Bone marrow (tissue), 2 donors: ENCODE measurements around the gene FRMD4A.

Experiments
- DNase-seq, 2 donors: peaks; one replicate each; lab custom pipeline; 2025; lab: John Stamatoyannopoulos, UW

The FRMD4A gene

GRCh38 chr10:14186245-14186644 is 144.5 kb downstream of the FRMD4A start:
- no peak for DNase-seq

- no peak for DNase-seq
Observed at GRCh38 chr10:14185316-14186045, 145.2 kb downstream of the FRMD4A start.

GRCh38 chr10:14184841-14185315 is 145.8 kb downstream of the FRMD4A start:
- no peak for DNase-seq

- no peak for DNase-seq
Observed at GRCh38 chr10:14182781-14183180, 147.9 kb downstream of the FRMD4A start.

- no peak for DNase-seq
Observed at GRCh38 chr10:14181567-14181936, 149.2 kb downstream of the FRMD4A start.

GRCh38 chr10:14180911-14181566 is 149.7 kb downstream of the FRMD4A start:
- no peak for DNase-seq

- no peak for DNase-seq
Observed at GRCh38 chr10:14179251-14179650, 151.5 kb downstream of the FRMD4A start.

GRCh38 chr10:14173706-14174594 is 156.8 kb downstream of the FRMD4A start:
- DNase-seq: no peak

- no peak for DNase-seq
Observed at GRCh38 chr10:14173391-14173705, 157.4 kb downstream of the FRMD4A start.

GRCh38 chr10:14172336-14172950 is 158.3 kb downstream of the FRMD4A start:
- DNase-seq: no peak

- DNase-seq: no peak
Observed at GRCh38 chr10:14171336-14171735, 159.4 kb downstream of the FRMD4A start.

GRCh38 chr10:14163377-14164086 is 167.2 kb downstream of the FRMD4A start:
- no peak for DNase-seq

GRCh38 chr10:14162629-14163344 is 167.9 kb downstream of the FRMD4A start:
- no peak for DNase-seq

GRCh38 chr10:14162061-14162460 is 168.7 kb downstream of the FRMD4A start:
- DNase-seq: no peak

- DNase-seq: no peak
Observed at GRCh38 chr10:14160299-14160698, 170.4 kb downstream of the FRMD4A start.

GRCh38 chr10:14158575-14158974 is 172.1 kb downstream of the FRMD4A start:
- no peak for DNase-seq

GRCh38 chr10:14156104-14156503 is 174.6 kb downstream of the FRMD4A start:
- no peak for DNase-seq

GRCh38 chr10:14153570-14154055 is 177.1 kb downstream of the FRMD4A start:
- DNase-seq: no peak

GRCh38 chr10:14151571-14151970 is 179.2 kb downstream of the FRMD4A start:
- no peak for DNase-seq

- no peak for DNase-seq
Observed at GRCh38 chr10:14150526-14150925, 180.2 kb downstream of the FRMD4A start.

GRCh38 chr10:14146501-14146900 is 184.2 kb downstream of the FRMD4A start:
- no peak for DNase-seq
